HG03432 (cell line): ENCODE measurements around the gene TMEM164.

Experiments
- ATAC-seq: cut with Tn5 transposase; IDR thresholded peaks from one replicate; pipeline ENCODE4 v1.9.1; 2021; ENCODE audit warnings: mild to moderate bottlenecking, moderate library complexity; ENCODE audit not compliant: unreplicated experiment

Gene TMEM164

DNA sequence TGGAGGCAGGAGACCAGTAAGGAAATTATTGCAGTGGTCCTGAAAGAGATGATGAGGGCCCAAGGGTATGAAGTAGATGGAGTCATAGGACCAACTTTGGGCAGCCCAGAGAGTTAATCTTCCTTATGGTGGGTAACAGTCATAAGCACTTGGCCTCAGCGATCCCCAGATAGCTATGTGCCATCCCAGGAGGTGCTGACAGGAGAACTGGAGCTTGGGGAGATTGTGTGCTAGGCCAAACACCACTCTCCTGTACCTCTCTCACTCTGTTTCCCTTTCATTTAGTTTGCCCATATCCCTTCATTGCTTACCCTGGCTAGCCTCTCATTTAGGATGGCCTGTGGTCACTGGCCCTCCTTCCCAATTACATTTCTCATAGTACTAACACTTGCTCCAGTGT is 60.0 kb downstream of the TMEM164 start:
- no peak for ATAC-seq

DNA sequence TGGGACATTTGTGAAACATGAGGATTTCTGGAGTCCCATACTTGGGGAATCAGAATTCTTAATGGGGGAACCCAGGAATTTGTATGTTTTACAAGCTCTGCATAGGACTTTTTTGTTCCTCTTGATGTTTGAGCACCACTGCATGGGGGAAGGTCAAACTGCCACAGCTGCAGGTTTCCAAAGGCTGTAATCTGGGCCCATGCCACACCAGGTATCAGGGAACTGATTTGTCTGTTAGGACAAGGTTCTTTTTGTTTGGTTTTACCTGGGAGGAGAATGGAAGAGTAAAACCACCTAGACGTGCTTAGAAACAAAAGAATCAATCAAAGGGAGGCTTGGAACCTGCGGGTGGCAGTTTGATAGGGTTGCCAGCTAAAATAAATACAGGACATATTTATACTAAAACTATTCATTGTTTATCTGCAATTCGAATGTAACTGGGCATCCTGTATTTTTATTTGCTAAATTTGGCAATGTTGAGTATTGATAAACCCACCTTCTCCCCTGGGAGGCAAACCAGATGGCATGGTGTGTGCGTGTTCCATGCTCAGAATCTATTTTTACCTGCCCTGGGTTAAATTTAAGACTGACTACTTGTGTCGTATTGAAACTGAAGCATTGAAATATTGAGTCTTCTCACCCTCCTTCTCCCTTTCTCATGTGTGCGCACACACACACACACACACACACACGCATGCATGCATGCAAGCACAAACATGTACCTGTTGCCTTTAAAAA is 63.7 kb downstream of the TMEM164 start:
- ATAC-seq = no peak

DNA sequence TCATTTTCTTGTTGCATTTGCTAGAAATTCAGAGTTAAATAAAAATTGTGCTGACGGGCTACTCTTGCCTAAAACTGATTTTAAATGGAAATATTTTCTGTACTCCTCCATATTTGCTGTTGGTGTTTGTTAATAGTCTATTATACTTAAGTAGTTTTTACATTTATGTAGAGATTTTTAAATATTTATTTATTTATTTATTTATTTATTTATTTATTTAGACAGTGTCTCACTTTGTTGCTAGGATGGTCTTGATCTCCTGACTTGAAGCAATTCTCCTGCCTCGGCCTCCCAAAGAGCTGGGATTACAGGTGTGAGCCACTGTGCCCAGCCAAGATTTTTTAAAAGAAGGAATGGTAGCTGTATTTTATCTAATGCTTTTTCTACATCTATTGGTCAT is 68.1 kb downstream of the TMEM164 start:
- no peak for ATAC-seq

DNA sequence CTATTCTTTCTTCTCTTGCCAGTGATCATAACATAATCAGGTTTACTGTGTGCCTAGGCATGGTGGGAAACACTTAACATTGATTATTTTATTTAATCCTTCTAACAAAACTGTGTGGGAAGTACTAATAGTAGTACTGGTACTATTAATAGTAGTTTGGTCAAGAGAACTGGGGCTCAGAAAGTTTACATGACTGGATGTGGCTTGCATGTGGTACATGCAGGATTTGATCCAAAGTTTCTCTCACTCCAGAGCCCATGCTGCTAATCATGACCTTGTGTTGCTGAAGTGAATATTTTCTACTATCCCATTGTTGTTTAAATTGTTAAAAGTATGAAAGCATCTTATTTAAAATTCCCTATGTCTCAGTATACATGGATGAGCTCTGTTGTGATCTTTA is 78.4 kb downstream of the TMEM164 start:
- no peak for ATAC-seq

DNA sequence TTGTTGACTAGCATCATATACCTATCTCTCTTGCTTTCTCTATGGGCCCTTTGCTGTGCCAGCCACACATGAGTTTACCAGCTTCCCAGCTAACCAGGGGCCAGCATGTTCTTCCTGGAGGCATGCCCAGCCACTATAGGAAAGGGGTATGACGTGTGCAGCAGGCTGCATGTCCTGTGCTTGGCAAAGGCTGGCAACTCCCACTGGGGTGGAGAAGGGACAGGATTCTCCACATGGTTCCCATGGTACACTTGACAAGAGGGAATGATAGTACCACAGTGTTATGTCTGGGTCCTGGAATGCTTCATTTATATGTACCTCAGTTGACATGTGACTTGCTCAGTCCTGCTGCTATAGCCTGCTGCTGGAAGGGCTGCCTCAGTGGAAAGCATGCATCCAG is 78.8 kb downstream of the TMEM164 start:
- no peak for ATAC-seq

DNA sequence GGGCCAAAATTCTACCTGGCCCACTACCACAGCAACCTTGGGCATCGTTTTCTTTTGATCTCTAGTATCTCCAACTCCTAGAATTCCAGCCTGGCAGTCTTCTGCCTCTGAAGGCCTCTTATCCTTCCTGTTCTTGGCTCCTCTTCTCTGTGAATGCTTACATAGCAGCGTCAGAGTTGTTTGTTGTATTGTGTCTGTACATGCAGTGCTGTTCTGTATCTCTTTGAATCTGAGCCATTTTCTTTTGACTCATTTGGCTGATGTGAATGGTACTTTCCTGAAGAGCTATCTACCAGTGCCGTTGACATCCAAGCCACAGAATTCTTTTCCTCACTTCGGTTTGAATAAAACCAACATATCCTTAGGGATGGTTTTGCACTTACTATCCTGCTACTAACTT is 79.2 kb downstream of the TMEM164 start:
- no peak for ATAC-seq

DNA sequence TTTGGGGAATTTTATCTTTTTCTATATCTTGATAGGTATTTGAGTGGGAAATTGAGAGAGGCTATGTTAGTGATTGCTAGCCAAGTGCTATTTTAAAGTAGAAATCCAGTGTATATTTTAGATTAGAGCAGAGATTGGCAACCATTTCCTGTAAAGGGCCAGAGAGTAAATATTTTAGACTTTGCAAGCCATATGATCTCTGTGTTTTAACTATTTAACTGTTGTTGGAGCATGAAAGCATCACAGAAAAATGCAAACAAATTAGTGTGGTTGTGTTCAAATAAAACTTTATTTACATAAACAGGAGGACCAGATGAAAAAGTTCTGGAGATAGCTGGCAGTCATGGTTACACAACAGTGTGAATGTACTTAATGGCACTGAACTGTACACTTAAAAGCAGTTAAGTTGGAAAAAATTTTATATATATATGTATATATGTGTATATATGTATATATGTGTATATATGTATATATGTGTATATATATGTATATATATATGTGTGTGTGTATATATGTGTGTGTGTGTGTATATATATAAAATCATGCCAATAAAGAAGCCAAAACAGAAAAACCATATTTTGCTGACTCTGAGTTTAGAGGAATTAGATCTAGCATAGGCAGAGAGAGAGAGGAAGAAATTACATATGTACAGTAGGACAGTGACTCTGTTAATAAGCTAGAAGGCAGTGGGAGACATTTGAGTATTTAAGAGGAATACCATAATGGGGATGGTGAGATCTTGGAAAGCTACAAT is 83.4 kb downstream of the TMEM164 start:
- ATAC-seq = peak; percentile 9

DNA sequence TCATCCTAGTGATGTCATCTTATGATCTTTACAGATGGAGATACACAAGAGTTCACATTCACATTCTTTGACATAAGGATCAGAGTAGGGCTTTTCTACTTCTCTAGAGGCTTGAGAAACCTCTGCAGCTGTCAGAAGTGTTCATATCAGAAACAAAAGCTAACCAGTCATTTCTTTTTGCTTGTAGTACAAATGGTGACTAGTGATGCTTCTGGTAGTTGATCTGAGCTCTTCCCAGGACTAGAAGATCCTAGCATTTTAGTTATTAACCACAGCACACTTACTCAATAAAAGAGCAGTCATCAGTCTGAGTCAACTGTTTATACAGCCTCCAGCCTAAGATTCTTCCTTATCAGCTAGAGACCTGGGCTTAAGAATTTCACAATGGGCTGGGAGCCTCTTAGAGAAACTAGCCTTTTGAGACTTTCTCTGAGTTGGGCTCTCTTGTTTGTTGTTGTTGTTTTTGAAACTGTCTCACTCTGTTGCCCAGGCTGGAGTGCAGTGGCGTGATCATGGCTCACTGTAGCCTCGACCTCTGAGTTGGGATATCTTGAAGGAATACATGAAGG is 84.1 kb downstream of the TMEM164 start:
- peak; percentile 49 for ATAC-seq

DNA sequence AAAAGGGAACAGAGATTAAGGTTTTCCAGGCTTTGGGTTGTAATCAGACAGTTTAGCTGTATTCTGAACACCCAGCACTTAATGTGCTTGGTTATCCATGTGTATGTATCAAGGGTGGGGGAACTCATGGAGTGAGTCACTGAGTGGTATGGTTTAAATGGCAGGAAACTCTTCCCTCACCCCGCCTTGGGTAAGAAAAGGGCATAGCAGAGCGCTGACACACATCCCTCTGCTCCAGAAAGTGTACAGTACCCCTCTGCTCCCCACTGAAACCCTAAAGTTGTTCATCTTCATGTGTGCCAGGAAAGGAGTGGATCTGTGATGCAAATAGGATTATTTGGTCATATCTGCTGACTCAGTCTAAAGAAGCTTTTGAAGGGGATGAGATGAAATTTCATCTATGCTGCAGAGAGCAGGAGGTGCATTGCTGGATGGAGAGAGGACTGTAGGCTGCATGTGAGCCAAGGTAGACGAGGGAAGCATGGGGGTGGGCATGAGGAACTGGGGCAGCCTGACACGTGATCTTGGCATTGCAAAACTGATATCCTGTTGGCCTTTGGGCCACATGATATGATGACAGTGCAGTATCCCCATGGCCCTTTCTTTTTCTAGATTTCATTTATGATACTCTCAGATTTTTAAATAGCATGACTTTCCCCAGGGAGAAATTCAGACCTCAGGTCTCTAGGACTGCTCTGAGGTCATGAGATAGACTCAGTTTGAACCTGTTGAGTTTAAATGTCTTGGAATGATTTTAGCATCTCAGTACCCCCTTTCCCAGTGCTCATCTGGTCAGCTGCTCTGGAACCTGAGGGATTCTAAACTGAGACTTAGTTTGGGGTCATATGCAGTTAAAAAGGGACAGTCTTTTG is 84.8 kb downstream of the TMEM164 start:
- ATAC-seq = peak; percentile 32

DNA sequence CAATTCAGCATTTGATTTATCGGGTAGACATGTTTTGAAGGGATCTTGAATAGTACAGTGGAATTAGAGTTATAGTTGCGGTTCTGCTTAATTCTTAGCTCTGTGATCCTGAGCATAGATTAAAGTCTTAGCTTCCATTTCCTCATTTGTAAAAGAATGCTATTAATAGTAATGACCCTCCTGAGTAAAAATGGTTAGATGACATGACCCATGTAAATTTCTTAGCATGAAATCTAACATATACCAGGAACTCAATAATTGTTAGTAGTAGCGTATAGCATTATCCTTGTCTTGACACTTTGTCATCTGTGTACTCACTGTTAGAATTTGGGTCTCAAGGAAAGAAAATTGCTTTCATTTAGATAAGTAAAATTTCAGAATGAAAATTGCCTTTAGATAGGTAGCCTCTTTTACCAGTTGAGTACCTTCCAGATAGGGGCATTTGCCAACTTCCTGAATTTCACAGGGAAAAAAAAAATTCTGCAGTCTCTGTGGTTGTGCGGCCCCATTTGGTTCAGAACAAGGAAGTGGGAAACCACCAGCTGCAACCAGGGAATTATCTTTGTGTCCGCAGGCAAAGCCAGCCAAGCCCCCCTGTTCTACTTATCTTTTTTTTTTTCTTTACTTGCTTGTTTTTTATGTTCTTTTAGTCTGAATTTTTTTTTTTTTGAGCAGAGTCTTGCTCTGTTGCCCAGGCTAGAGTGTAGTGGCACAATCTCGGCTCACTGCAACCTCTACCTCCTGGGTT is 86.9 kb downstream of the TMEM164 start:
- peak; percentile 50 for ATAC-seq

DNA sequence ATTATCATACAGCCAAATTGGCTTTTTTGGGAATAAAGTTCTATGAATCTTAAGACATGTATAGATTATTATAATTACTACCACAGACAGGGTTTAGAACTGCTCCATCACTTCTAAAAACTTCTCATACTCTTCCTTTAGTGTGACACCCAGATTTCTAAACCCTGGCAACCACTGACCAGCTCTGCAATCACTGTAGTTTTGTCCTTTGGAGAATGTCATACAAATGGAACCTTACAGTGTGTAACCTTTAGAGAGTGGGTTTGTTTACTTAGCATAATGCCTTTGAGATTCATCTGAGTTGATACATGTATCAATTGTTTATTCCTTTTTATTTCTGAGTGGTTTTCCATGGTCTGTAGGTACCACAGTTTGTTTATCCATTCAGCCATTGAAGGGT is 95.0 kb downstream of the TMEM164 start:
- no peak for ATAC-seq

DNA sequence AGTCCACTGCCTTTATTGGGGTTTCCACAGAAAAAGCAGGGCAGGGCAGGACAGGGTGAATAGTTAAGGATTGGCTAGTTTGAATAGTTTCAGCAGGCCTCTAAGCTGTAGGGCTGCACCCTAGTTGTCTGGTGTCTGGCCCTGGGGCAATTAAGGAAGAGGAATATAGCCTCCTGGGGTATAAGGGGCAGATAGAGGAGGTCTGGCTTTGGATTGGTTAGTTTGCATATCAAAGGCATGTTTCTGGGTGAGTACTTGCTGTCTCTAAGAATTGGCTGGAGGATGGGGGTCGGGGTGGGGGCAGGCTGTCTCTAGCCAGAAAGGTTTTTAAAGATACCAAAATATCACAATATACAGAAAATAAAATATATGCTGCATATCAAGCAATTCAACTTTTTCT is 100.4 kb downstream of the TMEM164 start:
- no peak for ATAC-seq

DNA sequence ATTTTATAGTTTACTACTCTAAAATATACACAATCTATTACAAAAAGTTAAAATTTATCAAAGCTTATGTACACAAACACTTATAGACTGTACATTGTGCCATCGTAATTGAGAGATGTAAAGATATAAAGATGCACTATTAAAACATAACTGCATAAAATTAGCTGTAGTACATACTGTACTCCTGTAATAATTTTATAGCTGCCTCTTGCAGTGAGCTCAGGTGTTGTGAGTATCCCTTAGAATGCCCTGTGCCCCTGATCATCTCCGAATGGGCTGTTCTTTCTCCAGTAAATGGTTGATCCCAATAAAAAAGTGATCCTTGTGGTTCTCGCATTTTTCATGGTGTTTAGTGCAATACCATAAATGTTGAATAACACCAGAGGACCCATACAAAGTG is 101.2 kb downstream of the TMEM164 start:
- no peak for ATAC-seq

DNA sequence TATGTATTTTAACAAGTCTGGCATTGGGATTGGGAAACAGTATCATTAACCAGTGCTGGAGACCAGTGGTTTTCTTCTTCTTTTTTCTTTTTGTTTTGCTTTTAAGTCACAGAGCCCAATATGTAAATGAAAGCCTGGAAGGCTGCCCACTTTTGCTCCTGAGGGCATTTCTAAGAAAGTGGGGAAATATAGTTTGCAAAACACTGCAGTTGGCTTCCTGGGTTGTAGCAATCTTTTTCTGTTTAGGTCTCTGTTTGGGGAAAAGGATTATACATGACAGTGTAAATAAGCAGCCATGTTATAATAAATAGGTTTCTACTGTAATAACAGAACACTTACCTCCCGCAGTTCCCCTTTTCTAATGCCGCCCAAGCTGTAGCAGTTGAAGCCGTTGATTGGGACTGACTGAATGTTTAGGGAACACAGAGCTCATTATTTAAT is 105.5 kb downstream of the TMEM164 start:
- no peak for ATAC-seq

DNA sequence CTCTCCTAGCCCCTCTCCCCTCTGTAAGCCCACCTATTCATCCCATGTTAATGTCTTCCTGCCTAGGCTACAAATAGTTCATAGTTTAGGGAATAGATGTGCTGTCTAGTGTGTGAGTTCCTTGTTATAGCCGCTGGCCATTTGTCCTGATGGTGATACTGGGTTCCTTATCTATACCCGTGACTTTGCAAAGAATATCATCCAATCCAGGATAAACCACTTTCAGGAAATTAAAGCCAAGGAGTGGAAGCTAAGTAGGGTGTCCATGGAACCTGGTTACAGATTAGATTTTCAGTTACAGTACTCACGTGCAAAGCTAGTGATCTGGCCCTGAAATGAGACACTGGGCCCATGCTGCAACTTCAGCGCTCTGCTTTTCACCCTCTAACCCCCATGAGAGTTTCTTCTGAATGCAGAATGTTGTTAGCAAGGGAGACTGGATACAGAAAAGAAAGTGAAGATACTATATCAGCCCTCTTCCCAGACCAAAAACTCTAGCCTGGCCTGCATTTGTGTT is 111.4 kb downstream of the TMEM164 start:
- no peak for ATAC-seq

DNA sequence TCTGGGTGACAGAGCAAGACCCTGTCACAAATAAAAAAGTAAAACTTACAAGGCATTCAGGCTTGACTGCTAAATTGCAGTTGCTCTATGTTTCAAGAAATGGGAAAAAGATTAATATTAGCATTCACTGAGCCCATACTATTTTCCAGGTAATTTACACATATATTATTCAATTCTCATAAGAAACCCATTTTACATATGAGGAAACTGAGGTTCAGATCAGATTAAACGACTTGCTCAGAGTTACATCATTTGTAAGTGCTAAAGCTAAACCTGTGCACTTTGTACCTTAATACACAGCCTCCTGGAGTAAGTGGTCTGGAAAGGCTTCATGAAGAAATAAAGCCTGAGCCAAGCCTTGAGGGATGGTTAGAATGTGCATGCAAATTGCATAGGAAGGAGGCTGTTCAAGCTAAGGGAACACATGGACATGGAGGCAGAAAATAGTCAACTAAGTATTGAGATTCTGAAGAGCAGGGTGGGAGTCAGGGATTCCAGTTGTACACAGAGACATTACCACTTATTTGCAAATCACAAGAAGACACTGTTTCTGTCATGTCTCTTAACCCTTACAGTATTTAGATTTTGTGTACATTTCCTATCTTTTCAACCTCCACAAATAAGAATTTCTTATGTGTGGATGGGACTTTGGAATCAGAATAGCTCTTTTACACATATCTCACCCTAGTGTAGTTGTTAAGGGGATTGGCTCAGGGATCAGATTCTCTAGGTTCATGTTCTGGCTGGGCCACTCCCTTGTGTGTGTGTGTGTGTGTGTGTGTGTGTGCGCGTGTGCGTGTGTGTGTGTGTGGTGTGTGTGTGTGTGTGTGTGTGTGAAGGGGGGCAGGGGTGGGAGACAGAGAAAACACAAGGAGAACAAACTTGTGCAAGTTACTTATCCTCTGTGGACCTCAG is 113.4 kb downstream of the TMEM164 start:
- ATAC-seq = no peak

DNA sequence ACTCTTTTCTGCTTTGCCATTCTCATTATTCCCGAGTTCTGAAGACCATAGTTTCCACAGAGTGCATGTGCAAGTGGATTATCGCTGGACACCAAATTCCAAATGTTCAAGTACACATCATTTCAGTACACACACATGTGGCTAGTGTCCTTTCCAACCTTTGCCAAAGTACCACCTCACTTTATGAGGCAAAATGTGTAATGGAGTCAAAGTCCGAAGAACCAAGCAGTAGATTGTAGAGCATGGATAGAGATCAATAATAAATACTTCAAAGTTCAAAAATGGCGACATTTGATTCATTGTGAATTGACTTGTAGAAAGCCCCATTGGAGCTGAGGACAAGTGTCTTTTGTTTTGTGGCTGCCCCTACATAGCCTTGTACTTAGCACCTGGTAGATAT is 115.6 kb downstream of the TMEM164 start:
- no peak for ATAC-seq

DNA sequence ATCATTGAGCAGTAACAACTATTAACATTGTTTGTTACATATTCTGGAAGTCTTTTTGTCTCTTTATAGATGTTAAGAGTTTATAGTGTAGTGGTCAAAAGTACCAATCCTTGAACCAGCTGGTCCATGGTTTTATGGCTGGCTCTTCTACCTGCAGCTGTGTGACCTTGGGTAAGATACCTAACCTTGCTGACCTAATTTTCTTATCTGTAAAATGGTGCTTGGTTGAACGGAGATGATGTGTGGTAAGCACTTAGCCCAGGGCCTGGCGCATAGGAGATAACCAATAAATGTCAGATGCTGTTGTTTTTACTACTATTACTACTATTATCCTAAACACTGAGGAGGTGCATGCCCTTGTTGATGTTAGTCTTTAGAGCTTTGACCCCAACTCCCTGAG is 116.6 kb downstream of the TMEM164 start:
- ATAC-seq = no peak

DNA sequence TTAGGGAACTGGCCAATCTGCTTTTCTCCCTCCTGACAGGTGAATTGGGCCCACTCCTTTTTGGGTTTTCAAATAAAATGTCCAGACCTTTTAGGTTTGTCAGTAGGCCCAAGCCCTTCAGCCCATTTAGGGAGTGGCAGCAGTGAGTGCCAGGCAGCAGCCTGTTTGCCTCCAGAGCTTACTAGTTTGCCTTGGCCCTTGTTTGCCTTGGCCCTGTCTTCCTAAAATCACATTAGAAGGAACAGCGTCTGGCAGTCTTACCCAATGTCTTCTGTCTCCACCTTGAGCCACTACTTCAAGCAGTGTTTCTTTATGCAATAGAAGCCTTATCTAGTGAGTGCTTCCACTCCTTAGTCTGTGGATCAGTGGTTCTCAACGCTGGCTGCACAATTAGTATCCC is 117.1 kb downstream of the TMEM164 start:
- no peak for ATAC-seq
